Measurements from ENCODE around the gene SPACA6.

Gene SPACA6

GRCh38 chr19:51704626-51705025 is 11.5 kb downstream of the SPACA6 start:
- no peak for DNase-seq (ENCODE audit: extremely low read depth, low read depth)
- no peak for TF ChIP-seq CTCF (IDR thresholded peaks at IDR 0.05; ENCODE audit: low read depth, low read length, missing control alignments)
- peak overlapping the region; percentile 64 for H3K4me3 ChIP-seq (replicated peaks; ENCODE audit: low read depth, low read length)

GRCh38 chr19:51706296-51706695 is 13.2 kb downstream of the SPACA6 start:
- no peak overlapping the region for H3K4me3 ChIP-seq (replicated peaks; ENCODE audit: low read depth, low read length)
- TF ChIP-seq CTCF (IDR thresholded peaks at IDR 0.05; ENCODE audit: low read depth, low read length, missing control alignments): no peak
- DNase-seq (ENCODE audit: extremely low read depth, low read depth): no peak

GRCh38 chr19:51706885-51707284 is 13.8 kb downstream of the SPACA6 start:
- no peak for DNase-seq (ENCODE audit: extremely low read depth, low read depth)
- H3K4me3 ChIP-seq (replicated peaks; ENCODE audit: low read depth, low read length): no peak overlapping the region
- no peak for TF ChIP-seq CTCF (IDR thresholded peaks at IDR 0.05; ENCODE audit: low read depth, low read length, missing control alignments)

- no peak overlapping the region for H3K4me3 ChIP-seq (replicated peaks; ENCODE audit: low read depth, low read length)
- no peak for DNase-seq (ENCODE audit: extremely low read depth, low read depth)
- no peak for TF ChIP-seq CTCF (IDR thresholded peaks at IDR 0.05; ENCODE audit: low read depth, low read length, missing control alignments)
Observed at GRCh38 chr19:51708811-51709210, 15.7 kb downstream of the SPACA6 start.

- TF ChIP-seq CTCF (IDR thresholded peaks at IDR 0.05; ENCODE audit: low read depth, low read length, missing control alignments): no peak
- no peak overlapping the region for H3K4me3 ChIP-seq (replicated peaks; ENCODE audit: low read depth, low read length)
- no peak for DNase-seq (ENCODE audit: extremely low read depth, low read depth)
Observed at GRCh38 chr19:51709575-51709974, 16.4 kb downstream of the SPACA6 start.

- H3K4me3 ChIP-seq (replicated peaks; ENCODE audit: low read depth, low read length): no peak overlapping the region
- no peak for TF ChIP-seq CTCF (IDR thresholded peaks at IDR 0.05; ENCODE audit: low read depth, low read length, missing control alignments)
- no peak for DNase-seq (ENCODE audit: extremely low read depth, low read depth)
Observed at GRCh38 chr19:51710163-51710562, 17.0 kb downstream of the SPACA6 start.

- H3K4me3 ChIP-seq (replicated peaks; ENCODE audit: low read depth, low read length): no peak overlapping the region
- no peak for DNase-seq (ENCODE audit: extremely low read depth, low read depth)
- TF ChIP-seq CTCF (IDR thresholded peaks at IDR 0.05; ENCODE audit: low read depth, low read length, missing control alignments): no peak
Observed at GRCh38 chr19:51711702-51712101, 18.6 kb downstream of the SPACA6 start.
